Right lobe of liver (tissue), 4 donors: ENCODE results near the gene ZNF771.

Source experiments
- CTCF ChIP-seq, 4 donors: fragments of 200-600 bp in 3 of 4; fragments of 450-650 bp in 1 of 4; IDR thresholded peaks; one replicate each; pipeline versions ENCODE4 v1.5.1 to v1.8.0; 2016 to 2022; ENCODE audit warnings: antibody characterized with exemption in 4 of 4, mild to moderate bottlenecking in 2 of 4
- POLR2A ChIP-seq: fragments of 450-650 bp; IDR thresholded peaks from one replicate; pipeline ENCODE4 v1.6.1; 2017; ENCODE audit warnings: antibody characterized with exemption, mild to moderate bottlenecking
- donor health status: DM: no; HTN: no; CAD: no.
- donor health status: DM: no; HTN: no; CAD: no.
- donor health status: DM: no; HTN: yes; CAD: no.

GRCh38 chr16:30446203-30446595, 38.8 kb downstream of the ZNF771 start:
- TF ChIP-seq POLR2A (no peak), CTCF (IDR thresholded peaks at IDR 0.05) (no peak)
